Islet of Langerhans (tissue), 1 donor: Measurements from ENCODE around the gene CAMK2D.
"Not testable (repeated sequence)": the region's sequence is repeated elsewhere in the genome, so short reads cannot be mapped to it uniquely, and the experiment has no call there.

Experiments
- FAIRE-seq: peaks from one replicate; lab custom pipeline; 2011; peaks lifted over from hg19 to GRCh38; lab: Jason Lieb, UNC

CAMK2D gene

GRCh38 chr4:113730467-113731216 is 30.9 kb downstream of the CAMK2D start:
- no peak for FAIRE-seq

- FAIRE-seq, result no peak
Observed at GRCh38 chr4:113727802-113728201, 33.7 kb downstream of the CAMK2D start.

GRCh38 chr4:113725963-113726362 is 35.6 kb downstream of the CAMK2D start:
- FAIRE-seq, result no peak

- no peak for FAIRE-seq
Observed at GRCh38 chr4:113718252-113718651, 43.3 kb downstream of the CAMK2D start.

- peak; percentile 90 for FAIRE-seq
Observed at GRCh38 chr4:113711883-113712662, 49.5 kb downstream of the CAMK2D start.

GRCh38 chr4:113708250-113708649 is 53.3 kb downstream of the CAMK2D start:
- peak; percentile 33 for FAIRE-seq

GRCh38 chr4:113707048-113707447 is 54.5 kb downstream of the CAMK2D start:
- no peak for FAIRE-seq

GRCh38 chr4:113705097-113705496 is 56.4 kb downstream of the CAMK2D start:
- not testable (repeated sequence) for FAIRE-seq

- FAIRE-seq, result not testable (repeated sequence)
Observed at GRCh38 chr4:113702596-113702995, 58.9 kb downstream of the CAMK2D start.

GRCh38 chr4:113701169-113701568 is 60.4 kb downstream of the CAMK2D start:
- no peak for FAIRE-seq

- FAIRE-seq, result no peak
Observed at GRCh38 chr4:113700602-113701150, 60.9 kb downstream of the CAMK2D start.

- FAIRE-seq, result peak; percentile 43
Observed at GRCh38 chr4:113699772-113700171, 61.8 kb downstream of the CAMK2D start.

GRCh38 chr4:113697429-113697828 is 64.1 kb downstream of the CAMK2D start:
- no peak for FAIRE-seq

- no peak for FAIRE-seq
Observed at GRCh38 chr4:113695328-113696169, 66.0 kb downstream of the CAMK2D start.

GRCh38 chr4:113694008-113694407 is 67.5 kb downstream of the CAMK2D start:
- FAIRE-seq, result no peak

- peak; percentile 64 for FAIRE-seq
Observed at GRCh38 chr4:113692809-113693411, 68.6 kb downstream of the CAMK2D start.

- FAIRE-seq, result no peak
Observed at GRCh38 chr4:113691676-113692075, 69.9 kb downstream of the CAMK2D start.

- no peak for FAIRE-seq
Observed at GRCh38 chr4:113689394-113689793, 72.1 kb downstream of the CAMK2D start.

GRCh38 chr4:113687067-113687718 is 74.3 kb downstream of the CAMK2D start:
- FAIRE-seq, result no peak

- not testable (repeated sequence) for FAIRE-seq
Observed at GRCh38 chr4:113685157-113685556, 76.4 kb downstream of the CAMK2D start.

- FAIRE-seq, result peak; percentile 82
Observed at GRCh38 chr4:113684534-113685091, 76.9 kb downstream of the CAMK2D start.
